NCI-H2029 treated with DMSO at 0.1 percent for 48 hours (cell line): ENCODE measurements around the gene STIMATE.

ENCODE experiments used
- DNase-seq: peaks from one replicate; lab custom pipeline; 2025; lab: John Stamatoyannopoulos, UW

Gene STIMATE

DNA sequence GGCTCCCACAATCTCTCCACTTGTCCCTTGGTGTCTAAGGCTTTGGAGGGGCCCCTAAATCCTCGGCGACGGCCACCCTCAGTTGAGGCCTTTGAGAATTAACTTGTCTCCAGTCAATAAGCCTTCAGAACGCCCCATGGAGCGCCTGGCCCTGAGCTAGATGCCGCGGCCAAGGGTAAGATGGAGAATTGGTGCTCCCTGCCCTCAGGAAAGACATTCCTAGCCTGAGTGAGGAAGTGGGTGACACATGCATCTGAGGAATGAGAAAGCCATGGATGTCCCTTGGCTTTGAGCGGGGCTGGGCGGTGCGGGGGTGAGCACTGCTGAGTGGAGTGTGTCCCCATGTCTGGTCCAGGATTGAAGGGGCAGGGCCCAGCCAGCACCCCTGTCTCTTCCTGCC is 80.1 kb downstream of the STIMATE start:
- DNase-seq, result no peak

GRCh38 chr3:52816654-52817053 is 80.7 kb downstream of the STIMATE start:
- DNase-seq, result no peak

DNA sequence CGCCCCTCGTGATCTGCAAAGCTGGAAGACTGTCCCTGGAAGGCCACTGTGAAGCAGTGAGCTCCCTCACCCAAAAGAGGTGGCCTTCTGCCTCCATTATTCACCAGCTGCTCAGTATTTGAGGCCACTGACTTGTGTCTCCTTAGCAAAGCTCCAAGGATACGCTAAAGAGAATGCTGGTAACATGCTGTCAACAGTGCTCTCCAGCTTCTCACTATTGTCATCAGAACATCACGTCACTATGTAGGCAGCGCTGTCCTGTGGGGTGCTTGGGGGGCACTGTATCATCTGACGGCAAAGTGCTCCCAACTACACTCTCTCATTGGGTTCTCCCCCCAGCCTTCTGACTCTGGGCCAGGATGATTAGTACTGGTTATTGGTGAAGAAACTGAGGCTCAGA is 81.1 kb downstream of the STIMATE start:
- no peak for DNase-seq

GRCh38 chr3:52813810-52814209 is 83.5 kb downstream of the STIMATE start:
- no peak for DNase-seq

DNA sequence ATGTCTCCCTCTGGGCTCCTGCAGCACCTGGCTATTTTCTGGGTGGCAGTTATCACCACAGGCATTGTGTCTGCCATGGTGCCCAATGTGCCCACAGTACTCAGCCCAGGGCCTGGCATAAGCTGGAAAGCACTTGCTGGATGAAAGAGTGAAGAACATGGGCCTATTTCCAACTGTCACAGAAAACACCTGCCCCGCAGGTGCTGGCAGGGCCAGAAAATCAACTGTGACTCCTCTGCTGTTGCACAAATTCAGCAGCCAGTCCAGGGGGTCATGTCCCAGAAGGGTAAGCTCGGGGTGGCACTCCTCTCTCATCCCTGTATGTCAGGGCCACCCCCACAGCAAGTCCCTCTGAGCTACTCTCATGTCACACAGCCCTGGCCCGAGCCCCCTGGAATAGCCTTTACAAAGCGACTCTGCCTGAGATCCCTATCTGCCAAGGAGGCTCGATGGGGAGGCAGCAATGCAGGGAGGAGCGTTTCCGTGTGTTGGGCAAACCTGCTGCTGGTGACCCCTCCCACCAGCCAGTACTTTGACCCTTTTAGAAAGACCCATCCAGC is 85.8 kb downstream of the STIMATE start:
- DNase-seq, result no peak

DNA sequence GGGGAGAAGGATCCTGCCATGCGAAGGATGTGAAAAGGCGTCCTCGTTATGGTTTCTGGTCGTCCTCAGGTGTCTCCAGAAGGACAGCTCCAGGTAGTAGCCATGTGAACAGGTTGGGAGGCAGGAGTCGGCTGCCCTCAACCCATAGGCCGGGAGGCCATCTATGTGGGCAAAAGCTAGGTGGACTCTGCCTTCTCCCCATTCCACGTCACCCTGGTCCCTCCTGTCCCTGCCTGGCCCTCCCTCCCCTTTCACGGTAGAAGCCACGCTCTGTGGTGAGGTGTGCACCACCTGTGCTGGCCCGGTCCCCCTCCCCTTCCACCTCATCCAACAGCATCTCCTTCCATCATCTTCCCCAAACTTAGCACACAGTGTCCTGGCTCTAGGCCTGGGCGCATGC is 86.4 kb downstream of the STIMATE start:
- DNase-seq, result no peak

DNA sequence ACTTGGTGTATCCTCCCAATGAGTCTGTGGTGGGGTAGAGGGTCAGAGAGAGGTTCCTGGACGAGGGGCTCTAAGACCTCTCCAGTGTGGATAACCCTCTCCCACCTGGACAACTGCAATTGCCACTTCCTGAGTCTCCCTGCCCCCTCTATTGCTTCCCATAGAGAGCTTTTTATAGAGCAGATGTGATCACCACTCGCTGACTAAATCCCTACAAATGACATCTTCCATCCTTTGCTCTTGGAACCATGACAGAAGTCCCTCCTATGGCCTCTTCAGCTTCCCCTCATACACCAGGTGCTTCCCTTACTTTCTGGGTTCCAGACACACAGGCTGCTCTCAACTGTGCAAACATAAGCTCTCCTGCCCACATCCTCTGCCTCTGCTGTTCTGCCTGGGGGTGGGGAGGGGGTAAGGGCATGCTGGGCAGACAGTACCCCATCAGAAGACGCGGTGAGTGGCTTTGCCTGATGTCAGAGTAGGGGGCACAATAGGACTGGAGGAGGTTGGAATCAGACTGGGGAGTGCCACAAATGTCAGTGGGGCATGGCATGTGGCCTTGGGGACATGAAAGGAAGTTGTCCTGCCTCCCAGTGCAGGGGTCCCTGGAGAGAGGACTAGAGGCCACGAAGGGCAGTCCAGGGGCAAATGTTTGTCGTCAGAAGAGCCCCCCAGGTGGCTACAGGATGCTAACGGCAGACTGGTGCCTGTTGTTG is 87.5 kb downstream of the STIMATE start:
- peak; percentile 35 for DNase-seq

DNA sequence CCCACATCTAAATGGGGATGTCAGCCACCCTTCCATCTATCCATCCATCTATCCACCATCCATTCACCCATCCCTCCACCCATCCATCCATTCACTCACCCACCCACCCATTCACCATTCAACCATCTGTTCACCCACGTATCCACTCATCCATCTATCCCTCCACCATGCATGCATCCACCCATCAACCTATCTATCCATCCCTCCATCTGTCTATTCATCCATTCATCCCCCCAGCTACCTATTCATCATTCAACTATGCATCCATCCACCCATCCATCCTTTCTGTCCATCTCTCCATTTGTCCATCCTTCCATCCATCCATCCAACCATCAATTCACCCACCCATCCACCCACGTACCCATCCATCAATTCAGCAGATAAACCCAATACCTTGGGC is 88.2 kb downstream of the STIMATE start:
- no peak for DNase-seq

DNA sequence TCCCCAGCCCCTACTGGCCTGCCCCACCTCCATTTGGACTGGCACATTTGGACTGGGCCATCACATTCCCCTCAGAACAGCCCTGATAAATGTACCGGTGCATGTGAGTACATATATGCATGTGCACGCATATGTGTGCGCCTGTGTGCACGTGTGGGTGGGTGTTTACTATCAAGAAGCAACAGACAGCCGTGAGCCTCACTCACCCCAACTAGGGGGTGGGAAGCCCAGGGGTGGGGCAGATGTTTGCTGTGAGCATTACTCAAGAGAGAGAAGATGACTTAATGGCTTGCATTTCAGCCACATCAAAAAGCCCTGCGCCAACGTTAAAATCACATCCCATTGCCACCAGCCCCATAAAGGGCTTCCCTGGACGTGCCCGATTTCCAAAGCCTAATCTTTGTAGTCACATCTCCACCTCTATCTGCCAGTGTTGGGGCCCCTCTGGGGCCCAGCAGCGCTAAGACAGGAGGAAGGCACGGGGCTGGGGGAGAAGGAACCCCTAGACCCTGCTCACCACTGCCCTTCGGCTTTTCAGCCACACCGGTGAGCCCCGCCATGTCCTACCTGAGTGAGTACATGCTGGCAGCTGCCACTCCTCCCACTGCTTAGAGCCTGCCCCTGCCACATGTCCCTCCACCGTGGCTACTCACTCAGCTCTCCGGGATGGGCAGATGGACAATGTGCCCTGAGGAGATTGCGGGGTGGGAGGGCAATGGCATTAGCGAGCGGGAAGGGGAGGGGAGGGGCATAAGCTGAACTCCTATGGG is 91.9 kb downstream of the STIMATE start:
- no peak for DNase-seq

DNA sequence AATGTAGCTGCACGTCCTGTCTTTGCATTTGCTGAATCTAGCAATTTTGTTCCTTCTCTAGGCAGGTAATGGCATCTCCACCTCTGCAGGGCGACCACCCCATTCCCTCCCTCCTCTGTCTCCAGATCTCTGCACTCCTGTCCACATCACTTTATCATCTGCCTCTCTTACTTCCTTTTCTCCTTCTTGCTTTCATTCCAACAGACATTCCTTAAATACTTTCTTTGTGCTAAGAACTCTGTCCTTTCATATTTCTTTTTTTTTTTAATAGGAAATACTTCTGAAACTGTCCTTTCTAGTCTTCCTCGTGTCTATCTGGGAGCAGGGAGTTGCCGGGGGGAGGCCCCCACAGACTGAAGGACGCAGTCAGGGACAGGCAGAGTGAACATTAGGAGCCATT is 95.5 kb downstream of the STIMATE start:
- DNase-seq, result no peak

GRCh38 chr3:52800079-52800478 is 97.3 kb downstream of the STIMATE start:
- DNase-seq, result no peak

DNA sequence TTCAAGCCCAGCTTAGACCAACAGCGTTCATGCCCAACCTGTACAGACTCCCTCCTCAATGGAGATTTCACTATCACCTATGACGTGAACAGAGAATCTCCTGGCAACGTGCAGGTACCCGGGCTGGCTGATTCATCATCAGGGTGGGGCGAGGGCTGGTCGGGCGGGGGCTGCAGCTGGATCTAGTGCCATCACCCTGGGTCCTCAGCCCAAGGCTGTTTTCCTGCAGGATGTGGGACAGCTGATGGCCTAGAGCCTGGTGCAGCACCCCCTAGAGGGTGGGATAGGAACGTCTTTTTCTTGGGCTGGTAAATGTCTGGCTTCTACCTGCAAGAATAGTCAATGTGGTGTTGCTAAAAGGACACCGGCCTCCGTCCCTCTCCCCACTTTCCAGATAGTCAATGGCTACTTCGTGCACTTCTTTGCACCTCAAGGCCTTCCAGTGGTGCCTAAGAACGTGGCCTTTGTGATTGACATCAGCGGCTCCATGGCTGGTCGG is 98.3 kb downstream of the STIMATE start:
- no peak for DNase-seq

GRCh38 chr3:52798376-52798977 is 98.9 kb downstream of the STIMATE start:
- no peak for DNase-seq

DNA sequence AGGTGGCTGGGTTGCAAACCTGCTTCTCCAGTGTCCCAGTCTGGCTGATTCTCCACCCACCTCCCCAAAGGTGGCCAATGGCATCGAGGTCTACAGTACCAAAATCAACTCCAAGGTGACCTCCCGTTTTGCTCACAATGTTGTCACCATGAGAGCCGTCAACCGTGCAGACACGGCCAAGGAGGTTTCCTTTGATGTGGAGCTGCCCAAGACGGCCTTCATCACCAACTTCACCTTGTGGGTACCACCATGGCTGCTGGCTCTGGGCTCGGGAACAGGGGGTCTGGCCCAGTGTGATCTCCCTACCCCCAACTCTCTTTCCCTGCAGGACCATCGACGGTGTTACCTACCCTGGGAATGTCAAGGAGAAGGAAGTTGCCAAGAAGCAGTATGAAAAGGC is 100.9 kb downstream of the STIMATE start:
- DNase-seq, result no peak

GRCh38 chr3:52795298-52795900 is 101.9 kb downstream of the STIMATE start:
- no peak for DNase-seq

- DNase-seq, result no peak
These were observed 102.7 kb downstream of the STIMATE start, which contains the start of gene ITIH3 for GRCh38 chr3:52794612-52795099. ITIH3 (plus strand) TSS chr3:52794796; CDS start chr3:52794804, 8 bp downstream.

- no peak for DNase-seq
These were observed 103.4 kb downstream of the STIMATE start for GRCh38 chr3:52793702-52794611.

GRCh38 chr3:52792961-52793695 is 104.2 kb downstream of the STIMATE start:
- DNase-seq, result no peak

GRCh38 chr3:52792413-52792812 is 104.9 kb downstream of the STIMATE start:
- no peak for DNase-seq

GRCh38 chr3:52791928-52792327 is 105.4 kb downstream of the STIMATE start:
- DNase-seq, result no peak
